Esophagus muscularis mucosa (tissue), 4 donors: Measurements from ENCODE around the gene SPDEF. TPM values are rescaled to one million over a fixed set of nuclear protein-coding genes. Genes with fewer than 3 reads are reported as not detected.

ENCODE experiments used
- DNase-seq: peaks from one replicate; pipeline ENCODE4 v3.0.0-alpha.2; 2017; ENCODE audit errors: extremely low spot score
- H3K27ac ChIP-seq, 4 donors: fragments of 200-600 bp; sonication (generic); replicated peaks in 1 of 4; 1 replicate in 3 of 4; 2 replicates in 1 of 4; pipeline ENCODE4 v1.5.1; 2016 to 2019; ENCODE audit warnings: mild to moderate bottlenecking in 1 of 4
- H3K27me3 ChIP-seq, 4 donors: fragments of 200-600 bp; sonication (generic); one replicate each; pipeline versions ENCODE4 v1.5.1 to v1.6.0; 2016 to 2019
- H3K36me3 ChIP-seq, 4 donors: fragments of 200-600 bp; sonication (generic); one replicate each; pipeline ENCODE4 v1.5.1; 2016 to 2019
- H3K4me1 ChIP-seq, 4 donors: fragments of 200-600 bp; sonication (generic); one replicate each; pipeline ENCODE4 v1.5.1; 2016 to 2019
- H3K4me3 ChIP-seq, 4 donors: fragments of 200-600 bp; sonication (generic); 1 replicate in 2 of 4; 2 replicates in 2 of 4; pipeline ENCODE4 v1.5.1; 2016 to 2019; ENCODE audit warnings: mild to moderate bottlenecking in 4 of 4, moderate library complexity in 1 of 4
- H3K9me3 ChIP-seq, 4 donors: fragments of 200-600 bp; sonication (generic); 1 replicate in 3 of 4; 2 replicates in 1 of 4; pipeline ENCODE4 v1.5.1; 2016 to 2019
- EP300 ChIP-seq: sonication (generic); formaldehyde crosslinking; IDR thresholded peaks from one replicate; pipeline ENCODE4 v1.6.1; 2017; ENCODE audit warnings: antibody characterized with exemption
- POLR2A ChIP-seq: fragments of 450-650 bp; IDR thresholded peaks from one replicate; pipeline ENCODE4 v1.6.1; 2017; ENCODE audit warnings: antibody characterized with exemption, moderate library complexity, mild to moderate bottlenecking, low read depth
- POLR2AphosphoS5 ChIP-seq, 2 donors: sonication (generic); formaldehyde crosslinking; IDR thresholded peaks; one replicate each; pipeline ENCODE4 v1.6.1; 2017; ENCODE audit warnings: antibody characterized with exemption in 2 of 2
- WGBS: methylation state at CpG from one replicate; pipeline ENCODE4 v1.1.5; 2018; 5-methylcytosine and 5-hydroxymethylcytosine counted together
- intact Hi-C: fragments of 100-400 bp; cut with DNase I; formaldehyde crosslinking; loops from one replicate; pipeline ENCODE4 v1.15.1; 2023
- total RNA-seq, 4 donors: library from RNA; depleted of rRNA; stranded (reverse); fragments of >200 nt; gene quantifications; one replicate each; pipeline versions ENCODE4 v1.1.0 to v1.2.1, GENCODE V29; 2016
- TF ChIP-seq, protein P1 (sequence below), 3 experiments: fragments of 200-600 bp in 2 of 3; fragments of 450-650 bp in 1 of 3; sonication (generic) in 2 of 3; IDR thresholded peaks; one replicate each; pipeline ENCODE4 v1.5.1; 2017 to 2019; ENCODE audit warnings: antibody characterized with exemption in 3 of 3, mild to moderate bottlenecking in 2 of 3, moderate library complexity in 1 of 3

The SPDEF gene
- total RNA-seq, 4 donors from 2014 or later = not detected

DNA sequence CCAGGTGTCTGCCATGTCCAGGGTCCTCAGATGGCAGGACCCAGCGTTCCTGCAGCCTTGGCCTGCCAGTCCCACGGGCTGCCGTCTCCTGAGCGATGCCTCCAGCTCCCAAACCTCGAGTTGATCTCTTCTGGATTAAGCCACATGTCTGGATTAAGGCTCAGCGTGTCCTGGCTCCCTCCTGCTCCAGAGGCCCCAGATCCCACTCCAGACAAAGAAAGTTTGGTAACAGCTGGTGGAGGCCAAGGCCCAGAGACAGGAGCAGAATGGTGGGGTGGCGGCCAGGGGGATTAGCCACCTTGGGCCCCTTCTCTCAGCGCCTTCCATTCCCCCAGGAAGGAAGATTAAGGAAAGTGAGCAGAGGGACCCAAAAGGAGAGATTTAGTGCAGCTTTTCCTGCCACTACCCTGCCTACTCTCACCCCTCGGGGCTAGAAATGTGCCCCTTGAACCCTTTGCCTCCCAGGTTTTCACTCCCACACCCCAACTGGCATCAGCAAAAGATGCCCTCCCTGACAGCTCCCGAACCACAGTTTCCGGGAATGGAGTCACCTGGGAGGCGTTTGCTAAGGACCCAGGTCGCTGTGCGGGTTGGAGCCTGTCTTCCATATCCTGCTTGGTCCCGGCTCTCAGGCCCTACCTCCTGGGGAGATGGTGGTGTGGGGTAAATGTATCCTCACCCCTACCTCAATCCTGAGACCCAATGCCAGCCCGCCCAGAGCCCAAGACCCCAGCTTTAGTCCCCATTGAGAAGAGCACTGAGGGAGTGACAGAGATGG lies 6.9 kb downstream of the SPDEF start:
- H3K4me3 ChIP-seq = no peak overlapping the region
- intact Hi-C loops = no loop called here
- no peaks in the 10 kb centered on the region for H3K27me3 ChIP-seq
- no peak overlapping the region for H3K27ac ChIP-seq
- WGBS = 76% methylated on average over 11 of the region's 16 CpGs
- TF ChIP-seq POLR2A (no peak), POLR2AphosphoS5 (IDR thresholded peaks at IDR 0.05) (no peak), EP300 (no peak)
- TF ChIP-seq, protein P1, sequence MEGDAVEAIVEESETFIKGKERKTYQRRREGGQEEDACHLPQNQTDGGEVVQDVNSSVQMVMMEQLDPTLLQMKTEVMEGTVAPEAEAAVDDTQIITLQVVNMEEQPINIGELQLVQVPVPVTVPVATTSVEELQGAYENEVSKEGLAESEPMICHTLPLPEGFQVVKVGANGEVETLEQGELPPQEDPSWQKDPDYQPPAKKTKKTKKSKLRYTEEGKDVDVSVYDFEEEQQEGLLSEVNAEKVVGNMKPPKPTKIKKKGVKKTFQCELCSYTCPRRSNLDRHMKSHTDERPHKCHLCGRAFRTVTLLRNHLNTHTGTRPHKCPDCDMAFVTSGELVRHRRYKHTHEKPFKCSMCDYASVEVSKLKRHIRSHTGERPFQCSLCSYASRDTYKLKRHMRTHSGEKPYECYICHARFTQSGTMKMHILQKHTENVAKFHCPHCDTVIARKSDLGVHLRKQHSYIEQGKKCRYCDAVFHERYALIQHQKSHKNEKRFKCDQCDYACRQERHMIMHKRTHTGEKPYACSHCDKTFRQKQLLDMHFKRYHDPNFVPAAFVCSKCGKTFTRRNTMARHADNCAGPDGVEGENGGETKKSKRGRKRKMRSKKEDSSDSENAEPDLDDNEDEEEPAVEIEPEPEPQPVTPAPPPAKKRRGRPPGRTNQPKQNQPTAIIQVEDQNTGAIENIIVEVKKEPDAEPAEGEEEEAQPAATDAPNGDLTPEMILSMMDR (IDR thresholded peaks at IDR 0.05) = no peak
- no peak for DNase-seq
- H3K36me3 ChIP-seq = no peaks in the 10 kb centered on the region
- H3K4me1 ChIP-seq = peaks cover 6 to 13% (median 13%) of the 10 kb centered on the region in 4 donors
- no peaks in the 10 kb centered on the region for H3K9me3 ChIP-seq

DNA sequence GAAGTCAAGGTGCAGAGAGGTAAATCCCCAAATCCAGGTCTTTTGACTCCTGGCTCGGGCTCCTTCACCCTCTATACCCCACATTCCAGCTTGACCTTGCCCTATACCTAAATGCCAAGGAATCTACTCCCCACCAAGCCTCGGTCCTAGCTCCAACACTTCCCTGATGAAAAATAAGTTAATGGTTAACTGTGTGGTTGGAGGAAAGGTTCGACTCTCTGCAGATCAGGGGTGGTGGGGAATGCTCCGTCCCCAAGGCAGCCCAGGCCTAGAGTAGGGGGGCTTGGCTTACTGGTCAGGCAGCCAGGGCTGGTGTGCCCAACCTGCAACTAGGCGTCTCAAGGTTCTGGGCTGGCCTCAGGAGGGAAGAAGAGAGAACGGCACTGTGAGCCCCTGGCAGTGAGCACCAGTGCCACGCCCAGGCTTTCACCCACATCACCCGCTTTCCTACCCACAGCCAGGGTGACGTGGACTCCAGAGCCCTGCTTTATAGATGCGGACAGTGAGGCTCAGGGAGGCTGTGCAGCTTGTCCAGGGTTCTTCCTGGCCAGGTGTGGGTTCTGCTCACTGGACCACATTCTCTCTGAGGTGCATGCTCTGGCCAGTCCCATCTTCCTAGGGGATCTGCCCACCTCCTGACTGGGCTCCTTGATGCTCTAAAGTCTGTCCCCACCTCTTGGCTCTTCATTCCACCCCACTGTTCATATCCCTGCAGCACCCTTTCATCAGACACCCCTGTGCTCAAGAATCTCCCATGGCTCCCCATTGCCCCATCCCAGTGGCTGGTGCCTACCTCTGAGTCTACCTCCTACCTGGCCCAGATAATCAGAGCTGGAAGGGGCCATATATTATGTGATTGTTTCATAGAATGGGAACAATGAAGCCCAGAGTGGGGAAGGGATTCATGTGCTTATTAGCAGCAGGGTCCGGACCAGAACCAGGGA lies 8.2 kb downstream of the SPDEF start:
- Histone ChIP-seq H3K27ac (no peak overlapping the region), H3K4me3 (no peak overlapping the region), H3K9me3 (no peaks in the 10 kb centered on the region), H3K27me3 (no peaks in the 10 kb centered on the region), H3K4me1 (peaks cover 6 to 13% (median 13%) of the 10 kb centered on the region in 4 donors), H3K36me3 (no peaks in the 10 kb centered on the region)
- TF ChIP-seq POLR2A (no peak), EP300 (no peak), POLR2AphosphoS5 (IDR thresholded peaks at IDR 0.05) (no peak)
- TF ChIP-seq, protein P1 (IDR thresholded peaks at IDR 0.05) = no peak
- no peak for DNase-seq
- intact Hi-C loops = no loop called here
- WGBS = 88% methylated on average over 10 of the region's 11 CpGs

- intact Hi-C loops = no loop called here
- DNase-seq = no peak
- Histone ChIP-seq H3K36me3 (no peaks in the 10 kb centered on the region), H3K27me3 (no peaks in the 10 kb centered on the region), H3K27ac (no peak overlapping the region), H3K9me3 (no peaks in the 10 kb centered on the region), H3K4me3 (no peak overlapping the region), H3K4me1 (peaks cover 6 to 13% (median 13%) of the 10 kb centered on the region in 4 donors)
- TF ChIP-seq POLR2AphosphoS5 (IDR thresholded peaks at IDR 0.05) = no peak
- TF ChIP-seq POLR2A = no peak
- no peak for TF ChIP-seq EP300
- TF ChIP-seq, protein P1 (IDR thresholded peaks at IDR 0.05) = no peak
- WGBS = 25% methylated on average over 2 of the region's 11 CpGs
Measured at GRCh38 chr6:34546551-34547321, 9.4 kb downstream of the SPDEF start.

DNA sequence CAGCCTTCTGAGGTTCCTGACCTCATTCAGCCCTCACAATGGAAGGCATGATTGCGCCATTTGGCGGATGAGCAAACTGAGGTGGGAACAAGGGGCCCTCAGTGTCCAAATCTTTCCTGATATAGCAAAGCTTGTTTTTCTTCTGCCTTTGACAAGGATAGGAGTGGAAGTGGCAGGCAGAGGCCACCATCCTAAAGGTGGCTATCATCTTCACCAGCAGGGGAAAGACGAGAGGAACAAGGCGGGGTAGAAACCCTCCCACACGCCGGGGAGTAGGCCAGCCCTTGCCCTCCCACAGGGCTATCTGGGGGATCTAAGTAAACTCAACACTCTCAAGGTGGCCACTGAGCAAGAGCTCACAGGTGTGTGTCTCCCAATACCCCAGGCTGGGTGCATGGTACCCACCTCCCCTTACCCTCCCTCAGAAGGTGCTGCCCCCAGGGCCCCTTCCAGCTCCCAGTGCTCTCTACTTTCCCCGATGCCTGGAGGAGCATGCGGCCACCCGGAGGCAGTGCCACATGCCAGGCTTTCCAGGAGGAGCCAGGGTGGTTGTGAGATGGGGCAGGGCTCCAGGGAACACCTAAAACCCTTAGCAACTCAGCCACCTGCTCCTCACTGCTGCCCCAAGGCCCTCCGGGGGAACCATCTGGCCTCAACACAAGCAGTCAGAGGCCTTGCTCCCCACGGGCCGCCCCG lies 11.2 kb downstream of the SPDEF start:
- intact Hi-C loops = no loop called here

More for the DNA sequence above, 11.2 kb downstream of the SPDEF start:
- no peak for DNase-seq
- WGBS = 78% methylated on average over 13 of the region's 13 CpGs
- Histone ChIP-seq H3K36me3 (no peaks in the 10 kb centered on the region), H3K27ac (no peak overlapping the region), H3K4me1 (peaks cover 6 to 13% (median 13%) of the 10 kb centered on the region in 4 donors), H3K27me3 (no peaks in the 10 kb centered on the region), H3K9me3 (no peaks in the 10 kb centered on the region), H3K4me3 (no peak overlapping the region)
- no peak for TF ChIP-seq POLR2A
- no peak for TF ChIP-seq POLR2AphosphoS5 (IDR thresholded peaks at IDR 0.05)
- TF ChIP-seq, protein P1 (IDR thresholded peaks at IDR 0.05) = no peak
- TF ChIP-seq EP300 = no peak
